H9 (cell line): ENCODE results near the gene AP4S1. TPM values are rescaled to one million over a fixed set of nuclear protein-coding genes. Genes with fewer than 3 reads are reported as not detected.
A peak's percentile ranks its signal among the peaks of the same experiment; 100 is the strongest.

Experiments used
- DNase-seq: peaks from one replicate; pipeline ENCODE4 v3.0.0-alpha.2; 2017
- H2AFZ ChIP-seq: one replicate; pipeline ENCODE4 v1.6.1; 2013; ENCODE audit warnings: mild to moderate bottlenecking, low read length, control low read depth, moderate library complexity
- H2AK5ac ChIP-seq: 2 replicates; pipeline ENCODE4 v1.6.1; 2013; ENCODE audit warnings: low read length, control low read depth, mixed read lengths; ENCODE audit not compliant: insufficient read length
- H2BK120ac ChIP-seq: one replicate; pipeline ENCODE4 v1.6.1; 2013; ENCODE audit warnings: low read depth, mild to moderate bottlenecking, low read length, control low read depth, inconsistent platforms; ENCODE audit not compliant: poor library complexity, severe bottlenecking
- H2BK12ac ChIP-seq: 2 replicates; pipeline ENCODE4 v1.6.1; 2013; ENCODE audit warnings: low read length, control low read depth, mixed read lengths, low read depth; ENCODE audit not compliant: insufficient read length
- H2BK15ac ChIP-seq: 2 replicates; pipeline ENCODE4 v1.6.1; 2013; ENCODE audit warnings: low read depth, low read length, control low read depth
- H2BK20ac ChIP-seq: one replicate; pipeline ENCODE4 v1.6.1; 2013; ENCODE audit warnings: low read depth, mild to moderate bottlenecking, low read length, control low read depth, inconsistent platforms; ENCODE audit not compliant: poor library complexity, severe bottlenecking
- H2BK5ac ChIP-seq: 2 replicates; pipeline ENCODE4 v1.6.1; 2013; ENCODE audit warnings: low read length, control low read depth, mixed read lengths; ENCODE audit not compliant: insufficient read length
- H3K14ac ChIP-seq: 2 replicates; pipeline ENCODE4 v1.6.1; 2013; ENCODE audit warnings: low read length, control low read depth; ENCODE audit not compliant: insufficient read depth
- H3K18ac ChIP-seq: 2 replicates; pipeline ENCODE4 v1.6.1; 2013; ENCODE audit warnings: low read depth, mild to moderate bottlenecking, mixed read lengths, low read length, control low read depth; ENCODE audit not compliant: insufficient read length
- H3K23ac ChIP-seq: 2 replicates; pipeline ENCODE4 v1.6.1; 2013; ENCODE audit warnings: low read length, control low read depth, mixed read lengths, low read depth; ENCODE audit not compliant: insufficient read length
- H3K23me2 ChIP-seq: 2 replicates; pipeline ENCODE4 v1.6.1; 2013; ENCODE audit warnings: low read depth, mild to moderate bottlenecking, mixed read lengths, low read length, control low read depth; ENCODE audit not compliant: insufficient read length, poor library complexity, severe bottlenecking
- H3K27ac ChIP-seq: 2 replicates; pipeline ENCODE4 v1.5.1; 2013; ENCODE audit warnings: low read length, control low read depth, mixed read lengths, low read depth; ENCODE audit not compliant: insufficient read length
- H3K27me3 ChIP-seq: 2 replicates; pipeline ENCODE4 v1.6.1; 2013; ENCODE audit warnings: low read length, control low read depth, inconsistent platforms; ENCODE audit not compliant: insufficient read depth
- H3K4ac ChIP-seq: 2 replicates; pipeline ENCODE4 v1.6.1; 2013; ENCODE audit warnings: low read depth, mild to moderate bottlenecking, control low read depth, inconsistent platforms, low read length, moderate library complexity
- H3K4me1 ChIP-seq: 2 replicates; pipeline ENCODE4 v1.6.1; 2013; ENCODE audit warnings: low read length, control low read depth, inconsistent platforms; ENCODE audit not compliant: insufficient read depth
- H3K4me2 ChIP-seq: 2 replicates; pipeline ENCODE4 v1.6.1; 2013; ENCODE audit warnings: low read length, control low read depth, mixed read lengths; ENCODE audit not compliant: insufficient read length, insufficient read depth
- H3K56ac ChIP-seq: 2 replicates; pipeline ENCODE4 v1.6.1; 2013; ENCODE audit warnings: low read depth, mild to moderate bottlenecking, mixed read lengths, low read length, control low read depth; ENCODE audit not compliant: insufficient read length
- H3K79me1 ChIP-seq: 2 replicates; pipeline ENCODE4 v1.6.1; 2013; ENCODE audit warnings: low read depth, mild to moderate bottlenecking, moderate library complexity, low read length, control low read depth, inconsistent platforms; ENCODE audit not compliant: insufficient read depth, poor library complexity, severe bottlenecking
- H3K79me2 ChIP-seq: 2 replicates; pipeline ENCODE4 v1.6.1; 2013; ENCODE audit warnings: low read length, control low read depth, inconsistent platforms; ENCODE audit not compliant: insufficient read depth
- H3K9ac ChIP-seq: 2 replicates; pipeline ENCODE4 v1.6.1; 2013; ENCODE audit warnings: low read length, control low read depth, mixed read lengths; ENCODE audit not compliant: insufficient read length; ENCODE audit errors: extremely low read depth
- H3K9me3 ChIP-seq: one replicate; pipeline ENCODE4 v1.6.1; 2013; ENCODE audit warnings: low read depth, low read length, inconsistent platforms; ENCODE audit not compliant: control insufficient read depth
- H3T11ph ChIP-seq: one replicate; pipeline ENCODE4 v1.6.1; 2013; ENCODE audit warnings: mild to moderate bottlenecking, low read length, control low read depth, inconsistent platforms
- H4K20me1 ChIP-seq: one replicate; pipeline ENCODE4 v1.6.1; 2013; ENCODE audit not compliant: control insufficient read depth, insufficient read length, insufficient read depth
- H4K5ac ChIP-seq: 2 replicates; pipeline ENCODE4 v1.6.1; 2013; ENCODE audit warnings: low read depth, mild to moderate bottlenecking, mixed read lengths, low read length, control low read depth; ENCODE audit not compliant: insufficient read length
- H4K8ac ChIP-seq: replicated peaks from 2 replicates; pipeline ENCODE4 v1.6.1; 2013; ENCODE audit warnings: low read length, control low read depth, mixed read lengths, low read depth; ENCODE audit not compliant: insufficient read length
- H4K91ac ChIP-seq: 2 replicates; pipeline ENCODE4 v1.6.1; 2013; ENCODE audit warnings: low read depth, mild to moderate bottlenecking, moderate library complexity, mixed read lengths, low read length, control low read depth; ENCODE audit not compliant: insufficient read length
- H3K27ac Mint-ChIP-seq, 3 experiments: 2 replicates in 2 of 3; 3 replicates in 1 of 3; pipeline ENCODE4 v1.8.0; 2020 to 2021; ENCODE audit warnings: mixed read lengths in 3 of 3, mild to moderate bottlenecking in 1 of 3, moderate library complexity in 1 of 3
- H3K27me3 Mint-ChIP-seq: 2 replicates; pipeline ENCODE4 v1.8.0; 2021; ENCODE audit warnings: low read depth, mild to moderate bottlenecking, moderate library complexity, mixed read lengths
- H3K36me3 Mint-ChIP-seq, 3 experiments: 2 replicates in 2 of 3; 3 replicates in 1 of 3; pipeline ENCODE4 v1.8.0; 2020 to 2021; ENCODE audit warnings: low read depth in 3 of 3, mixed read lengths in 3 of 3; ENCODE audit not compliant: insufficient read depth in 1 of 3
- H3K4me1 Mint-ChIP-seq, 2 experiments: 2 replicates each; pipeline ENCODE4 v1.8.0; 2020; ENCODE audit warnings: mixed read lengths in 2 of 2
- H3K4me3 Mint-ChIP-seq, 2 experiments: 2 replicates in 1 of 2; 3 replicates in 1 of 2; pipeline ENCODE4 v1.8.0; 2020 to 2021; ENCODE audit warnings: mild to moderate bottlenecking in 2 of 2, mixed read lengths in 2 of 2, moderate library complexity in 1 of 2
- H3K9me3 Mint-ChIP-seq, 2 experiments: 2 replicates in 1 of 2; 3 replicates in 1 of 2; pipeline ENCODE4 v1.8.0; 2020; ENCODE audit warnings: mild to moderate bottlenecking in 2 of 2, mixed read lengths in 2 of 2, moderate library complexity in 1 of 2
- WGBS: extraction: QIAGEN DNeasy Blood & Tissue Kit; methylation state at CpG from one replicate; pipeline ENCODE4 v1.1.7; 2013; ENCODE audit warnings: missing lambda C conversion rate, low lambda C conversion rate, mixed read lengths; ENCODE audit not compliant: insufficient read length; ENCODE audit errors: extremely low coverage; 5-methylcytosine and 5-hydroxymethylcytosine counted together
- total RNA-seq: library from RNA; stranded (reverse); gene quantifications from 2 replicates; pipeline ENCODE4 v1.2.1, GENCODE V29; 2021
- TF ChIP-seq, protein P1 (sequence below): fragments of 200-600 bp; sonication (generic); conservative IDR thresholded peaks from 3 replicates; pipeline ENCODE4 v1.8.0; 2021; ENCODE audit warnings: antibody characterized with exemption, mild to moderate bottlenecking

AP4S1 gene
- total RNA-seq, 1 experiment from 2014 or later: 13.7 TPM

DNA sequence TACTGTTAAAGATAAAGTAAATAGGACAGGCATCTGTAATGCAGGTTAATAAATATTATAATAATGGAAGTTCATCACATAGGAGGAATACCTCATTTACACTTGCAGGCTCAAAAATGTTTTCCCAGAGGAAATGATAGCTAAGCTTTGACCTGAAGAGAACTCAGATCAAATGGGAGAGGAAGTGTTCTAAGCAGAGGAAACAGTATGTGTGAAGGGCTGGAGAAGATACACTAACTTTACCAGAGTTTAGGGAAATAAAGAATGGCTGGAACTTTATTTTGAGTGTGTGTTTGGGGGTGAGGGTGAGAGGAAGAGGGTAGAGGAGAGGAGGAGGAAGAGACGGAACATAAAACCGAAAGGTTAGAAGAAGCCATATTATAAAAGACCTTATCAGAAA is 34.0 kb upstream of the AP4S1 start:
- Histone ChIP-seq H3K14ac (no peak overlapping the region), H2BK15ac (no peak overlapping the region), H4K20me1 (no peaks in the 10 kb centered on the region), H3K23me2 (no peaks in the 10 kb centered on the region), H3K79me2 (peaks cover 35% of the 10 kb centered on the region; the same call in 1 of the 2 replicates), H3K27ac (no peak overlapping the region), H2BK12ac (no peak overlapping the region), H3K9me3 (no peaks in the 10 kb centered on the region), H2BK120ac (no peak overlapping the region), H2BK20ac (no peak overlapping the region), H3K4ac (no peak overlapping the region), H3K4me1 (no peaks in the 10 kb centered on the region; the same call in 1 of the 2 replicates), H3K79me1 (peaks cover 5% of the 10 kb centered on the region), H3K27me3 (no peaks in the 10 kb centered on the region), H4K8ac (no peak overlapping the region), H3K18ac (no peak overlapping the region), H3K23ac (no peak overlapping the region), H4K91ac (no peak overlapping the region), H3K56ac (no peak overlapping the region), H3T11ph (no peak overlapping the region), H4K5ac (no peak overlapping the region), H2AK5ac (no peak overlapping the region), H3K9ac (no peak overlapping the region), H2AFZ (no peak overlapping the region), H2BK5ac (no peak overlapping the region), H3K4me2 (no peak overlapping the region)
- H3K27ac Mint-ChIP-seq: peak overlapping the region; percentile 45 to 82 (median 58); a peak in 6 of 7 replicates
- H3K27me3 Mint-ChIP-seq: no peaks in the 10 kb centered on the region
- 100% methylated on average over 1 of the region's 2 CpGs for WGBS
- peaks cover 37 to 38% of the 10 kb centered on the region in 2 experiments for H3K4me1 Mint-ChIP-seq
- H3K9me3 Mint-ChIP-seq: no peaks in the 10 kb centered on the region
- no peaks in the 10 kb centered on the region; a peak in 1 of 7 replicates for H3K36me3 Mint-ChIP-seq
- no peak for DNase-seq
- H3K4me3 Mint-ChIP-seq: no peak overlapping the region
- TF ChIP-seq, protein P1, sequence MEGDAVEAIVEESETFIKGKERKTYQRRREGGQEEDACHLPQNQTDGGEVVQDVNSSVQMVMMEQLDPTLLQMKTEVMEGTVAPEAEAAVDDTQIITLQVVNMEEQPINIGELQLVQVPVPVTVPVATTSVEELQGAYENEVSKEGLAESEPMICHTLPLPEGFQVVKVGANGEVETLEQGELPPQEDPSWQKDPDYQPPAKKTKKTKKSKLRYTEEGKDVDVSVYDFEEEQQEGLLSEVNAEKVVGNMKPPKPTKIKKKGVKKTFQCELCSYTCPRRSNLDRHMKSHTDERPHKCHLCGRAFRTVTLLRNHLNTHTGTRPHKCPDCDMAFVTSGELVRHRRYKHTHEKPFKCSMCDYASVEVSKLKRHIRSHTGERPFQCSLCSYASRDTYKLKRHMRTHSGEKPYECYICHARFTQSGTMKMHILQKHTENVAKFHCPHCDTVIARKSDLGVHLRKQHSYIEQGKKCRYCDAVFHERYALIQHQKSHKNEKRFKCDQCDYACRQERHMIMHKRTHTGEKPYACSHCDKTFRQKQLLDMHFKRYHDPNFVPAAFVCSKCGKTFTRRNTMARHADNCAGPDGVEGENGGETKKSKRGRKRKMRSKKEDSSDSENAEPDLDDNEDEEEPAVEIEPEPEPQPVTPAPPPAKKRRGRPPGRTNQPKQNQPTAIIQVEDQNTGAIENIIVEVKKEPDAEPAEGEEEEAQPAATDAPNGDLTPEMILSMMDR: no peak
